IPS-15b (cell line): ENCODE measurements around the gene HEXIM2.
A peak's percentile ranks its signal among the peaks of the same experiment; 100 is the strongest.

ENCODE experiments used
- H3K27me3 ChIP-seq: one replicate; pipeline ENCODE4 v1.6.1; 2013; ENCODE audit warnings: low read length; ENCODE audit not compliant: control insufficient read depth, insufficient read depth
- H3K36me3 ChIP-seq: one replicate; pipeline ENCODE4 v1.6.1; 2013; ENCODE audit warnings: low read length; ENCODE audit not compliant: control insufficient read depth, insufficient read depth
- H3K4me1 ChIP-seq: one replicate; pipeline ENCODE4 v1.6.1; 2013; ENCODE audit warnings: mild to moderate bottlenecking, low read length; ENCODE audit not compliant: control insufficient read depth, insufficient read depth
- H3K4me3 ChIP-seq: one replicate; pipeline ENCODE4 v1.5.1; 2013; ENCODE audit warnings: low read depth, low read length
- H3K9ac ChIP-seq: one replicate; pipeline ENCODE4 v1.6.1; 2013; ENCODE audit warnings: low read depth, mild to moderate bottlenecking, low read length
- H3K9me3 ChIP-seq: one replicate; pipeline ENCODE4 v1.6.1; 2013; ENCODE audit warnings: mild to moderate bottlenecking, low read length; ENCODE audit not compliant: control insufficient read depth, insufficient read depth

HEXIM2 gene

GRCh38 chr17:45129426-45129939 is 32.2 kb upstream of the HEXIM2 start:
- H3K9me3 ChIP-seq: no peaks in the 10 kb centered on the region
- H3K4me3 ChIP-seq: no peak overlapping the region
- no peaks in the 10 kb centered on the region for H3K4me1 ChIP-seq
- H3K9ac ChIP-seq: no peak overlapping the region
- no peaks in the 10 kb centered on the region for H3K27me3 ChIP-seq
- no peaks in the 10 kb centered on the region for H3K36me3 ChIP-seq

GRCh38 chr17:45129940-45130680 is 31.6 kb upstream of the HEXIM2 start:
- Histone ChIP-seq H3K27me3 (no peaks in the 10 kb centered on the region), H3K4me1 (no peaks in the 10 kb centered on the region), H3K9me3 (no peaks in the 10 kb centered on the region), H3K4me3 (no peak overlapping the region), H3K36me3 (no peaks in the 10 kb centered on the region), H3K9ac (no peak overlapping the region)

DNA sequence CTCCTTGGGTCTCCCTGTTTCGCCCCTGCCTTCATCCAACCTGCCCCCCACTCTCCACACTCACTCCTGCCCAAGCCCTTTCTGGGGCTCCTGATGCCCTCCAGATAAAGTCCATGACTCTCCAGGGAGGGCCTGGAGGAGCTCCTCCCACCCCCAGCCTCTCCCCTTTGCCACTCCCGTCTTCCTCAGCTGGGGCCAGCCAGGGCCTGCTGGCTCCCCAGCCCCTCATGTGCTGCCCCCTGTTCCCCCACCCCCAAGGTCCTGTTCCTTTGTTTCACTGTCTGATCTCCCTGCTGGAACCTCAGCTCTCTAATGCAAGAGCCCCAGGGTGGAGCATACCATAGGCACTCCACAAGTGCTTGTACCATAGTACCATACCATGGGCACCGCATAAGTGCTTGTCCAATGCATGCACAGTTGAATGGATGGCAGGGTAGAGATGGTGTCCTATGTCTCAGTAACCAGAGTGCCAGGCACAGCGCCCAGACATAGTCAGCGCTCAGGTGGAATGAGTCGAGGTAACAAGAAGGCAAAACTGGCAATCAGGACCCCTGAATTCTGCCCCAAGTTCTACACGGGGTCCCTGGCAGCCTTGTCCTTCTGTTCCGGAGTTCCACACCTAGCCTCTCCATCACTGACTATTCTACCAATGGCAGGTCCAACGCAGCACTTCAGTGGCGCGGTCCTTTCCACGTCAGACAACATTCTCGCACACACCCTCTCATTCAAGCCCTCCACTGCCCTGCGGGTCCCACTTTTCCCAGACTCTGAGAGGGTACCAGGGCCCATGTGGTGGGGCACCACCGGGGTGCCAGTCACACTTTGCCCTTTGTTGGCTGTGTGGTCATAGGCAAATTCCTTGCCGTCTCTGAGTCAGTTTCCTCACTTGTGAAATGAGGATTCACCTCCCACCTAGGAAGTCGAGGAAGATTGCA is 30.7 kb upstream of the HEXIM2 start:
- Histone ChIP-seq H3K36me3 (peaks cover 2% of the 10 kb centered on the region), H3K9ac (no peak overlapping the region), H3K27me3 (no peaks in the 10 kb centered on the region), H3K4me1 (peaks cover 2% of the 10 kb centered on the region), H3K4me3 (no peak overlapping the region), H3K9me3 (no peaks in the 10 kb centered on the region)

- H3K4me1 ChIP-seq: peaks cover 4% of the 10 kb centered on the region
- H3K27me3 ChIP-seq: no peaks in the 10 kb centered on the region
- no peaks in the 10 kb centered on the region for H3K9me3 ChIP-seq
- peak overlapping the region; percentile 66 for H3K4me3 ChIP-seq
- H3K36me3 ChIP-seq: peaks cover 2% of the 10 kb centered on the region
- H3K9ac ChIP-seq: no peak overlapping the region
These were observed 29.9 kb upstream of the HEXIM2 start for GRCh38 chr17:45131616-45132319.

DNA sequence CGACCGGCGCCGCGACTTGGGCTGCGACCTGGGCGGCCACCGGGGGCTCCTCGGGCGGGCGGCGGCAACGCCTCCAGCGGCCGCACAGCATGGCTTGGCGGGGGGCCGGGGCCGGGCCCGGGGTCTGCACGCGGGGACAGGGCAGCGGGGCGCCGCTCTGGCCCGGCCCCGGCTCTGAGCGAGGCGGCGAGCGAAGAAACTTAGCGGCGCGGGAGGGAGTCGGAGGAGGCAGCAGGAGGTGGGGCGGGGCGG is 29.4 kb upstream of the HEXIM2 start, which contains the start of gene PLCD3:
Gene PLCD3 (minus strand): TSS at position 196 of the 252 bp plus-strand sequence. CDS start 105 bp downstream, at position 91.
- Histone ChIP-seq H3K27me3 (no peaks in the 10 kb centered on the region), H3K9me3 (no peaks in the 10 kb centered on the region), H3K4me3 (peak within 1 kb of the TSS; percentile 78), H3K4me1 (peaks cover 4% of the 10 kb centered on the region), H3K9ac (no peak within 1 kb of the TSS), H3K36me3 (peaks cover 2% of the 10 kb centered on the region)

DNA sequence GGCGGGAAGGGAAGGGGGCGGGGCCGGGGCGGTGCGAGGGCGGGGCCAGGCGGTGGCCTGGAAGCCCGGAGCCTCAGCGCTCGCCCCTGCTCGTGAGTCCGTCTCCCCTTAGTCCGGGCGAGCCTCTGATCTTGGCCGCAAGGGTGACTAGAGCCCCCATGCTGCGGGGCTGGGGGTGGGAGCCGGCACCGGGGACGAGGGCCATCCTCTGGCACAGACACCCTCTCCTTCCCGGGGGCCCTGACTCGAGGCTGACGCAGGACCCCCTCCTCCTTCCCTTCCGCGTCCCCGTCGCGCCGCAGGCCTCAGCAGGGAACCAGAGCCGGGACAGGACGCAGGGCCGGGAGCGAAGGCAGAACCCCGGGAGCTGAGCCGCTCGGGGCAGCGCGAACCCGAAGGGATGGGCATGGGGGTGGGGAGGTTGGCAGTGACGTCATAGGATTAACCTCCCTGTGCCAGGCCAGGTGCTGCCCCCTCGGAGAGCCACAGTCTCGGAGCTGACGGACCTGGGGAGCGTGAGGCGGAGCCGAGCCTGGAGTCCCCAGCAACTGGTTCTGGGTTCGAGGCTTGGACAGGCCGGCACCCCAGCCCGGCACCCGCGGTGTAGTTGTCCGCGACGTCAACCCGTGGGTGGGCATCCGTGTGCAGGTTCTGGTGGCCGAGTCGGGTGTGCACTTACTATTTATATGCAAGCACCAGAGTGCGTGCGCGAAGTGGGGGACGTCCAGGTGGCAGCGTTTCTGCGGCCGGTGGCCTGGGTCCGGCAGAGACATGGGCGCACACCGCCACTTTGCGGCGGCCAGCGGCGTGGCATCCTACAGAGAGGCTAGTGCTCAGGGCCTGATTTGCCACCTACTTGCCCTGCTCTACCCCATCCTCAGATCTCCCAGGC is 28.9 kb upstream of the HEXIM2 start:
- Histone ChIP-seq H3K27me3 (no peaks in the 10 kb centered on the region), H3K36me3 (peaks cover 3% of the 10 kb centered on the region), H3K4me3 (peak overlapping the region; percentile 78), H3K4me1 (peaks cover 4% of the 10 kb centered on the region), H3K9me3 (no peaks in the 10 kb centered on the region), H3K9ac (no peak overlapping the region)

DNA sequence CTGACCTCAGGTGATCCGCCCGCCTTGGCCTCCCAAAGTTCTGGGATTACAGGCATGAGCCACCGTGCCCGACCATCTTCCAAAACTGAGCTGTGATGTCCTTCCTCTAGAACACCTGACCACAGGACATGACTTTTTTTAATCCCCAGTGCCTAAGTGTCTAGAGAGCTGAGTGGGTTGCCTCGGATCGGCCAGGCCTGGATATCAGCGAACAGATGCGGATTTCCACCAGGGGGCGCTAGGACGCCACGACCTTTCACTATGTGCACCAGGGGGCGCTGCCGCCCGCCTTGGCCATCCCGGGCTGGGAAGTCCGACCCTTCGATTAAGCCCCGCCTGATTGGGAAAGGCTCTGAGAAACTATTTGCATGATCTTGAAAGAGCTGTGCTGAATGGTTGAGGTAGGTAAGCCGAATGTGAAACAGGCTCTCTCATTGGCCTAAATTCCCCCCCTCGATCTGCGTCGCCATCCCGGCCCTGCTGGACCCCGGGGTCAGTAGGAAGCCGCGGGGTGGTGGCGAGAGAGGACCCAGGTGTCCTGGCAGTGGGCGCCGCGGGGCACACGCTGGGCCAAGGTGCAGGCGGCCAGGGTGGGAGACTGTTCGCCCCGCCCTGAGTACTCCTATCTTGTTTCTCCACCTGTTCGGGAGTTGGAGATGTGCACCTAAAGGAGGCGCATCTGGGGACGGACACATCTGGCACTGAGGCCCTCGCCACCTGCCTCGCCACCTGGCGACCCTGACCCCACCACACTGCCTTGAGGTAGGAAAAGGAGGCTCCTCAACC is 26.3 kb upstream of the HEXIM2 start, which contains the start of gene ACBD4:
Gene ACBD4 (plus strand): TSS at position 496 of the 786 bp plus-strand sequence. CDS start 458 bp downstream, outside the sequence.
- Histone ChIP-seq H3K4me1 (peaks cover 7% of the 10 kb centered on the region), H3K9me3 (no peaks in the 10 kb centered on the region), H3K4me3 (peak within 1 kb of the TSS; percentile 62), H3K9ac (peak within 1 kb of the TSS; percentile 70), H3K27me3 (no peaks in the 10 kb centered on the region), H3K36me3 (peaks cover 5% of the 10 kb centered on the region)

- H3K9ac ChIP-seq: peak overlapping the region; percentile 70
- H3K36me3 ChIP-seq: peaks cover 5% of the 10 kb centered on the region
- H3K4me1 ChIP-seq: peaks cover 7% of the 10 kb centered on the region
- peak overlapping the region; percentile 62 for H3K4me3 ChIP-seq
- H3K9me3 ChIP-seq: no peaks in the 10 kb centered on the region
- no peaks in the 10 kb centered on the region for H3K27me3 ChIP-seq
These were observed 25.5 kb upstream of the HEXIM2 start for GRCh38 chr17:45135978-45136791.

DNA sequence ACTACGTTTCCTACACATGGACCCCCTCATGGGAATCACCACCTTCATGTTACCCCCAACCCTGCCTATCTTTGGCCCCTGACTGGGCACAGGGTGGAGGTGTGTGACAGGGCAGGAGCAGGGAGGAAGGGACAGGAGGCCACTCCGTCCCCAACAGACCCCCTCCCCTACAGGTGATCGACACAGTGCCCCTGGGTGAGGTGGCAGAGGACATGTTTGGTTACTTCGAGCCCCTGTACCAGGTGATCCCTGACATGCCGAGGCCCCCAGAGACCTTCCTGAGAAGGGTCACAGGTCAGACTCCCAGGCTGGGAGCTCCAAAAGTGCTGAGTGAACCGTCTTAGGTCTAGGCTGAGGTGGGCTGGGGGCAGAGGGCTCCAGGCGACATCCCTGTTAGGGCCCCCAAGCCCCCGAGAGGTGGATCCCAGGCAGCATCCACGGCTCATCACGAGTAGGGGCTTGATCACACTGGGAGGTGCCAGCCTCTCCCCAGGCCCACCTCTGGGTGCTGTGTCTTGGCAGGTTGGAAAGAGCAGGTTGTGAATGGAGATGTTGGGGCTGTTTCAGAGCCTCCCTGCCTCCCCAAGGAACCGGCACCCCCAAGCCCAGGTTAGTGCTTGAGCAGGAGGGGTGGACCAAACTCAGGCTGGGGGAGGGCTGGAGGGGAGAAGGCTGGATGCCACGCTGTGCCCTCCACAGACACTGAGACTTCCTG is 24.7 kb upstream of the HEXIM2 start:
- no peak overlapping the region for H3K4me3 ChIP-seq
- H3K4me1 ChIP-seq: peaks cover 7% of the 10 kb centered on the region
- H3K27me3 ChIP-seq: no peaks in the 10 kb centered on the region
- H3K36me3 ChIP-seq: peaks cover 5% of the 10 kb centered on the region
- no peak overlapping the region for H3K9ac ChIP-seq
- H3K9me3 ChIP-seq: no peaks in the 10 kb centered on the region
